BJ (cell line): ENCODE data around the gene BAD. TPM values are rescaled to one million over a fixed set of nuclear protein-coding genes. Genes with fewer than 3 reads are reported as not detected.
"Not testable (repeated sequence)": the region's sequence is repeated elsewhere in the genome, so short reads cannot be mapped to it uniquely, and the experiment has no call there.

ENCODE experiments used
- CTCF ChIA-PET: fragments of 350-600 bp; formaldehyde crosslinking; extraction: SDS; loops from one replicate; lab custom pipeline; 2021; ENCODE audit warnings: antibody characterized with exemption, inconsistent platforms; lab: Yijun Ruan, JAX
- POLR2A ChIA-PET: fragments of 300-600 bp; sonication (Branson Sonifier 250); formaldehyde crosslinking; extraction: SDS; loops from one replicate; lab custom pipeline; 2021; ENCODE audit warnings: antibody characterized with exemption; lab: Charles Lee
- DNase-seq: peaks from one replicate; pipeline ENCODE4 v3.0.0-alpha.2; 2011; ENCODE audit warnings: low read depth
- H3K27me3 ChIP-seq: 2 replicates; pipeline ENCODE4 v1.6.0; 2011; ENCODE audit warnings: low read length; ENCODE audit not compliant: control insufficient read depth, insufficient read depth
- H3K36me3 ChIP-seq: 2 replicates; pipeline ENCODE4 v1.5.1; 2011; ENCODE audit warnings: low read length; ENCODE audit not compliant: control insufficient read depth, insufficient read depth
- H3K4me3 ChIP-seq: 2 replicates; pipeline ENCODE4 v1.5.1; 2011; ENCODE audit warnings: low read depth, mild to moderate bottlenecking, control low read depth, low read length
- polyA plus RNA-seq: library from polyadenylated mRNA; depleted of rRNA; stranded (reverse); fragments of >200 nt; gene quantifications from 2 replicates; pipeline ENCODE4 v1.2.3, GENCODE V29; 2011
- TF ChIP-seq, protein P1 (sequence below): IDR thresholded peaks from 2 replicates; pipeline ENCODE4 v1.5.1; 2011; ENCODE audit warnings: low read depth, mild to moderate bottlenecking, control low read depth, inconsistent platforms, low read length, moderate library complexity; ENCODE audit not compliant: insufficient read depth

Gene BAD
- polyA plus RNA-seq, 1 experiment = 85.3 TPM

DNA sequence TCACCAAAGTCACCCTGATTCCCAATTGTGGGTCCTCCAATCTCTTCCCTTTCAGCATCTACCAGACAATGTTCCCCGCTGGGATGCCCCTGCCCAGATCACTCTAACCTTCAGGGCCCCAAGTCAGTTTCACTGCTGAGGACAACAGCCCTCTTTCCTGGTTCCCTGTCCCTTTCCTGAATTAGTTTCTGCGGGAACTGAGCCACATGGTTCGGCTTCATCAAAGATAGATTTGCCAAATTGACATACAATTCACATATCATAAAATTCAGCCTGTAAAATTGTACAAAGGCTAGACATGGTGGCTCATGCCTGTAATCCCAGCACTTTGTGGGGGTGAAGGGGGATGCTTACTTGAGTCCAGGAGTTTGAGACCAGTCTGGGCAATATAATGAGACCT is 43.5 kb upstream of the BAD start:
- peaks cover 2% of the 10 kb centered on the region; the same call in 1 of the 2 replicates for H3K36me3 ChIP-seq
- TF ChIP-seq, protein P1, sequence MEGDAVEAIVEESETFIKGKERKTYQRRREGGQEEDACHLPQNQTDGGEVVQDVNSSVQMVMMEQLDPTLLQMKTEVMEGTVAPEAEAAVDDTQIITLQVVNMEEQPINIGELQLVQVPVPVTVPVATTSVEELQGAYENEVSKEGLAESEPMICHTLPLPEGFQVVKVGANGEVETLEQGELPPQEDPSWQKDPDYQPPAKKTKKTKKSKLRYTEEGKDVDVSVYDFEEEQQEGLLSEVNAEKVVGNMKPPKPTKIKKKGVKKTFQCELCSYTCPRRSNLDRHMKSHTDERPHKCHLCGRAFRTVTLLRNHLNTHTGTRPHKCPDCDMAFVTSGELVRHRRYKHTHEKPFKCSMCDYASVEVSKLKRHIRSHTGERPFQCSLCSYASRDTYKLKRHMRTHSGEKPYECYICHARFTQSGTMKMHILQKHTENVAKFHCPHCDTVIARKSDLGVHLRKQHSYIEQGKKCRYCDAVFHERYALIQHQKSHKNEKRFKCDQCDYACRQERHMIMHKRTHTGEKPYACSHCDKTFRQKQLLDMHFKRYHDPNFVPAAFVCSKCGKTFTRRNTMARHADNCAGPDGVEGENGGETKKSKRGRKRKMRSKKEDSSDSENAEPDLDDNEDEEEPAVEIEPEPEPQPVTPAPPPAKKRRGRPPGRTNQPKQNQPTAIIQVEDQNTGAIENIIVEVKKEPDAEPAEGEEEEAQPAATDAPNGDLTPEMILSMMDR = no peak
- DNase-seq = no peak
- no peaks in the 10 kb centered on the region for H3K27me3 ChIP-seq
- CTCF ChIA-PET = no interaction called here
- H3K4me3 ChIP-seq = no peak overlapping the region
- POLR2A ChIA-PET = no interaction called here

DNA sequence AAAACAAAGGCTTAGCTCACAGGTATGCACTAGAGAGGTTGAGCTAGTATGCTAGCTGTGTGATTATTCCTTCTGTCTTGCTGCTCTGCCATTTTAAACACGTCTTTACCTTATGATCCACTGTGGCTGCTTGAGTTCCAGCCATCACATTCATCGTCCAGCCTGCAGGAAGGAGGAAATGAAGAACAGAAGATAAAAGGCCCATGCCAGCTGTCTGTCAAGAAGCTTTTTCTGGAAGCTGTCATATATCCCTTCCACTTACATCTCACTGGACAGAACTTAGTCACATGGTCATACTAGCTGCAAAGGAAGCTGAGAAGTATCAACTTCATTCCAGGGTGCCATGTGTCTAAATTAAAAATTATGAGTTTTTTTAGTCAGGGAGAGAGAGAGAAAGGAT is 42.9 kb upstream of the BAD start:
- TF ChIP-seq, protein P1 = no peak
- no peak for DNase-seq
- no peak overlapping the region for H3K4me3 ChIP-seq
- H3K27me3 ChIP-seq = no peaks in the 10 kb centered on the region
- ChIA-PET CTCF (interaction anchor here (0.8 to 0.9 kb wide), 2 partner anchors 14 to 23 kb away, joined by 3 read pairs; no protein-coding TSS in a partner anchor), POLR2A (no interaction called here)
- H3K36me3 ChIP-seq = peaks cover 6% of the 10 kb centered on the region

- no peak for DNase-seq
- ChIA-PET POLR2A (interaction anchor here (0.7 kb wide), 1 partner anchor 18 kb away, joined by 10 read pairs; no protein-coding TSS in a partner anchor), CTCF (interaction anchor here (0.8 to 1.6 kb wide), 5 partner anchors 9 to 32 kb away, joined by 3 to 5 read pairs (median 3); no protein-coding TSS in a partner anchor)
- no peaks in the 10 kb centered on the region for H3K27me3 ChIP-seq
- H3K4me3 ChIP-seq = no peak overlapping the region
- H3K36me3 ChIP-seq = peaks cover 15% of the 10 kb centered on the region
- TF ChIP-seq, protein P1 = no peak
These were observed 40.4 kb upstream of the BAD start for GRCh38 chr11:64324692-64325469.

- CTCF ChIA-PET = interaction anchor here (1.5 to 1.6 kb wide), 3 partner anchors 10 to 31 kb away, joined by 3 to 5 read pairs (median 5); no protein-coding TSS in a partner anchor
- H3K4me3 ChIP-seq, POLR2A ChIA-PET, DNase-seq, H3K27me3 ChIP-seq: not testable (repeated sequence)
- H3K36me3 ChIP-seq = peaks cover 15% of the 10 kb centered on the region
These were observed 39.5 kb upstream of the BAD start for GRCh38 chr11:64323984-64324383.

- Histone ChIP-seq H3K36me3 (peaks cover 15% of the 10 kb centered on the region), H3K27me3 (no peaks in the 10 kb centered on the region), H3K4me3 (no peak overlapping the region)
- POLR2A ChIA-PET = no interaction called here
- CTCF ChIA-PET = interaction anchor here (1.5 to 1.6 kb wide), 3 partner anchors 8 to 19 kb away, joined by 3 to 5 read pairs (median 4); no protein-coding TSS in a partner anchor
- TF ChIP-seq, protein P1 = no peak
- no peak for DNase-seq
These were observed 38.9 kb upstream of the BAD start for GRCh38 chr11:64323373-64323772.
